ENCODE data around the gene MPST. TPM values are rescaled to one million over a fixed set of nuclear protein-coding genes. Genes with fewer than 3 reads are reported as not detected.
A peak's percentile ranks its signal among the peaks of the same experiment; 100 is the strongest.

The MPST gene
- total RNA-seq, 1 donor from 2014 or later: 58.8 TPM

DNA sequence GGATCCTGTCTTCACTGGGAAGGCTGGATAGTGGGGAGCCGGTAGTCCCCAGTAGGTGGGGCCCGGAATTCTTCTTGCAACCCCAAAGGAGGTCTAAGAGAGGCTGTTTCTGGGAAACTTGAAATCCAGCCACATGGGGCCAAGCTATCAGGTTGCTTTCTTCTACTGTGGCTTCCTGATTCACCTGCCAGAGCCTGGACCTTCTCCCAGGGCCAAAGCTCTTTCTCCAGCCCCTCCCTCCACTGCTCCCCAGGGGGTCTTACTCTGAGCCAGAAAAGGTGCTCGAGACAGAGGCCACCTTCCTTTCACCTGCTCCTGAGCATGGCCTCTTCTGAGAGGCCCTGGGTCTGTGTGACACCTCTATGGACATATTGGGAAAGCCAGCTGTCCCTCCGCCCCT lies 9.4 kb upstream of the MPST start:
- no peak for DNase-seq
- Mint-ChIP-seq H3K4me1 (ENCODE audit: low read depth, unreplicated experiment) (no peaks in the 10 kb centered on the region), H3K27ac (ENCODE audit: unreplicated experiment) (no peak overlapping the region), H3K9me3 (ENCODE audit: unreplicated experiment) (peaks cover 1% of the 10 kb centered on the region), H3K27me3 (ENCODE audit: unreplicated experiment) (peaks cover 7% of the 10 kb centered on the region), H3K36me3 (ENCODE audit: unreplicated experiment) (no peaks in the 10 kb centered on the region), H3K4me3 (ENCODE audit: unreplicated experiment) (no peak overlapping the region)
- TF ChIP-seq, protein P1, sequence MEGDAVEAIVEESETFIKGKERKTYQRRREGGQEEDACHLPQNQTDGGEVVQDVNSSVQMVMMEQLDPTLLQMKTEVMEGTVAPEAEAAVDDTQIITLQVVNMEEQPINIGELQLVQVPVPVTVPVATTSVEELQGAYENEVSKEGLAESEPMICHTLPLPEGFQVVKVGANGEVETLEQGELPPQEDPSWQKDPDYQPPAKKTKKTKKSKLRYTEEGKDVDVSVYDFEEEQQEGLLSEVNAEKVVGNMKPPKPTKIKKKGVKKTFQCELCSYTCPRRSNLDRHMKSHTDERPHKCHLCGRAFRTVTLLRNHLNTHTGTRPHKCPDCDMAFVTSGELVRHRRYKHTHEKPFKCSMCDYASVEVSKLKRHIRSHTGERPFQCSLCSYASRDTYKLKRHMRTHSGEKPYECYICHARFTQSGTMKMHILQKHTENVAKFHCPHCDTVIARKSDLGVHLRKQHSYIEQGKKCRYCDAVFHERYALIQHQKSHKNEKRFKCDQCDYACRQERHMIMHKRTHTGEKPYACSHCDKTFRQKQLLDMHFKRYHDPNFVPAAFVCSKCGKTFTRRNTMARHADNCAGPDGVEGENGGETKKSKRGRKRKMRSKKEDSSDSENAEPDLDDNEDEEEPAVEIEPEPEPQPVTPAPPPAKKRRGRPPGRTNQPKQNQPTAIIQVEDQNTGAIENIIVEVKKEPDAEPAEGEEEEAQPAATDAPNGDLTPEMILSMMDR (IDR thresholded peaks at IDR 0.05; ENCODE audit: partially characterized antibody, unreplicated experiment): no peak

DNA sequence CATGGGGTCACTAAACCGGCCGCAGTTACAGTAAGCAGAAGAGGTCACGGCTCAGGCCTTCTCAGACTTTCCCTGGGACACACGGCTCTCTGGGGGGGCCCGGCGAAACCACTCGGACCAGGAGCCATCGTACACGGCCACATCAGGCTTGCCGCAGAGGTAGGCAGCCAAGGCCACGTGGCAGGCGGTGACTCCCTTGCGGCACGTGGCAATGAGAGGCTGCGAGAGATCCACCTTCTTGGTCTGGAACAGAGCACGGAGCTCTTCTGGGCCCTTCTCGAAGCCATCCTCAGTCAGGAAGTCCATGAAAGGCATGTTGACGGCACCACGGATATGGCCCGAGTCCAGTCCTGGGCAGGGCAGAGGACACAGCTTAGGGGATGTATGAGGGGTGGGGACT lies 8.6 kb upstream of the MPST start:
- Mint-ChIP-seq H3K36me3 (ENCODE audit: unreplicated experiment) (no peaks in the 10 kb centered on the region), H3K27ac (ENCODE audit: unreplicated experiment) (no peak overlapping the region), H3K9me3 (ENCODE audit: unreplicated experiment) (peaks cover 1% of the 10 kb centered on the region), H3K4me1 (ENCODE audit: low read depth, unreplicated experiment) (no peaks in the 10 kb centered on the region), H3K27me3 (ENCODE audit: unreplicated experiment) (peaks cover 4% of the 10 kb centered on the region), H3K4me3 (ENCODE audit: unreplicated experiment) (no peak overlapping the region)
- TF ChIP-seq, protein P1 (IDR thresholded peaks at IDR 0.05; ENCODE audit: partially characterized antibody, unreplicated experiment): no peak
- no peak for DNase-seq

DNA sequence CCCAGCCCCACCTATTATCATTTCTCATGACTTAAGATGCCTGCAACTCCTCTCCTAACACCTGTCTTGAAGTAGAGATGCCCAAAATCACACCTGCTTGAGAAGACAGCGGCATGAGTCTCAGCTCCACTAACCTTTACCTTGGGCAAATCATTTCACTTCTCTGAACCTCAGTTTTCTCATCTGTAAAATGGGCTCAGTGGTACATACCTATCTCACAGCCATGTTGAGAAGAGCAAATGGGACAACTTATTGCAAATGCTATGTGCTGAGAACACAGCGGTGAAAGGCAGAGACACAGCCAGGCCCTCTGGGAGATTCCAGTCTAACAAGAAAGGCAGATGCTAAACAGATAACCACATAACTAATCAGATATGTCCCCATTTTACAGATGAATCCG lies 8.1 kb upstream of the MPST start:
- H3K27me3 Mint-ChIP-seq (ENCODE audit: unreplicated experiment): peaks cover 4% of the 10 kb centered on the region
- TF ChIP-seq, protein P1 (IDR thresholded peaks at IDR 0.05; ENCODE audit: partially characterized antibody, unreplicated experiment): no peak
- no peaks in the 10 kb centered on the region for H3K4me1 Mint-ChIP-seq (ENCODE audit: low read depth, unreplicated experiment)
- no peaks in the 10 kb centered on the region for H3K36me3 Mint-ChIP-seq (ENCODE audit: unreplicated experiment)
- H3K9me3 Mint-ChIP-seq (ENCODE audit: unreplicated experiment): peaks cover 1% of the 10 kb centered on the region
- DNase-seq: no peak
- no peak overlapping the region for H3K27ac Mint-ChIP-seq (ENCODE audit: unreplicated experiment)
- no peak overlapping the region for H3K4me3 Mint-ChIP-seq (ENCODE audit: unreplicated experiment)

DNA sequence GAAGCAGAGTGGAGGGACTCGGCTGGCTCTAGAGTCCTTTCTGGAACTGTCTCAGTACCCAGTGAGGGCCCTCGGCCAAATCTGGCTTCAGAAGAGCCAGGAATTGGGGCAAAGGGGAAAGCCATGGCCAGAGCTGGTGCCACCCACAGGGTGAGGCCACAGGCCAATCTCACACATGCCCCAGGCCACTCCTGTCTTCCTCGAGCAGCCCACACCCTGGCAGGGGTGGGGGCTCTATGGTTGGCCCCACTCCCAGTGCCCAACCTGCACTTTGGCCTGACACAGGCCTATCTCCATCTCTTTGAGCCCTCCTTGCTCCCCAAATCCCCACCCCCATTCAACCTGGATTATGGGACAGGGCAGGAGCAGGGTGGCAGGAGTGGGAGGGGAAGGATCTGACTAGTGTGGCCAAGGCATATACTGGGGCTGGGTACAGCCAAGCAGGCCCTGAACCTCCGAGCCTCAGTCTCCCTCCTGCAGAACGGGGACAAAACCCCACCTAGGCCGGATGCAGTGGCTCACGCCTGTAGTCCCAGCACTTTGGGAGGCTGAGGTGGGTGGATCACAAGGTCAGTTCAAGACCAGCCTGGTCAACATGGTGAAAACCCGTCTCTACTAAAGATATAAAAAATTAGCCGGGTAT lies 7.2 kb upstream of the MPST start:
- H3K27ac Mint-ChIP-seq (ENCODE audit: unreplicated experiment): no peak overlapping the region
- no peaks in the 10 kb centered on the region for H3K4me1 Mint-ChIP-seq (ENCODE audit: low read depth, unreplicated experiment)
- TF ChIP-seq, protein P1 (IDR thresholded peaks at IDR 0.05; ENCODE audit: partially characterized antibody, unreplicated experiment): no peak
- H3K27me3 Mint-ChIP-seq (ENCODE audit: unreplicated experiment): peaks cover 4% of the 10 kb centered on the region
- H3K36me3 Mint-ChIP-seq (ENCODE audit: unreplicated experiment): no peaks in the 10 kb centered on the region
- DNase-seq: peak; percentile 9
- peaks cover 1% of the 10 kb centered on the region for H3K9me3 Mint-ChIP-seq (ENCODE audit: unreplicated experiment)
- H3K4me3 Mint-ChIP-seq (ENCODE audit: unreplicated experiment): no peak overlapping the region

DNA sequence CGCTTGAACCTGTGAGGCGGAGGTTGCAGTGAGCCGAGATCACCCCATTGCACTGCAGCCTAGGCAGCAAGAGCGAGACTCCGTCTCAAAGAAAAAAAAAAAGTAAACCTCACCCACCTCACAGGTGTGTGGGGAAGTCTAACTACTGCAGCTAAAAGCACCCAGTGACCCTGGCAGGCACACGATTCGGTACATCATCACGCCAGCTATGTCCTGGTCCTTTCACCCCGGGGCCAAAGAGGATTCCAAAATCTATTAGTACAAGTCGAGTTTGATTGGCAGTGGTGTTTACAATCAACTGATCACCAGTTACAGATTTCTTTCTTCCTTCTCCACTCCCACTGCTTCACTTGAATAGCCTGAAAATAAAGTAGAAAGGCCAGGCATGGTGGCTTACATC lies 6.6 kb upstream of the MPST start:
- peaks cover 4% of the 10 kb centered on the region for H3K27me3 Mint-ChIP-seq (ENCODE audit: unreplicated experiment)
- peaks cover 4% of the 10 kb centered on the region for H3K9me3 Mint-ChIP-seq (ENCODE audit: unreplicated experiment)
- H3K4me3 Mint-ChIP-seq (ENCODE audit: unreplicated experiment): no peak overlapping the region
- TF ChIP-seq, protein P1 (IDR thresholded peaks at IDR 0.05; ENCODE audit: partially characterized antibody, unreplicated experiment): no peak
- no peak for DNase-seq
- no peaks in the 10 kb centered on the region for H3K36me3 Mint-ChIP-seq (ENCODE audit: unreplicated experiment)
- peaks cover 4% of the 10 kb centered on the region for H3K4me1 Mint-ChIP-seq (ENCODE audit: low read depth, unreplicated experiment)
- H3K27ac Mint-ChIP-seq (ENCODE audit: unreplicated experiment): no peak overlapping the region
